NAMALWA (cell line): ENCODE data around the gene TCN2.
A peak's percentile ranks its signal among the peaks of the same experiment; 100 is the strongest.
"Not testable (repeated sequence)": the region's sequence is repeated elsewhere in the genome, so short reads cannot be mapped to it uniquely, and the experiment has no call there.

Source experiments
- DNase-seq: peaks from one replicate; pipeline ENCODE4 v3.0.0-alpha.2; 2015; ENCODE audit warnings: low spot score

Gene TCN2

DNA sequence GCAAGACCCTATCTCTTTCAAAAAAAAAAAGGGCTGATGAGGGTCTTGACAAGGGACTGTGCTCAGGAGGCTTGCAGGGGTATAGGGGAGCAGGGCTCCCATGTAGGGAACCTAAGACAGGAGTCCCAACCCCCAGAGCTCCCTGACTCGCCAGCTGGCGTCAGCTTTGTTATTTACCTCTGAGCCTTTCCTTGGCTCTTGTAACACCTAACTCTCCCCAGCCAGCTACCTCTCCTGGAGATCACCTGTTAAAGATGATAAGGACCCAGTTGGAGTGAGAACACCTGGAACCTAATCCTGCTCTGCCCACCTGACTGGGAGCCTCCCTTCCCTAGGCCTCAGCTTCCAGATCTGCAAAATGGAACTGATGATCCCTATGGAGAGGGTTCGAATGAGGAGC, 41.9 kb downstream of the TCN2 start:
- DNase-seq, result no peak

DNA sequence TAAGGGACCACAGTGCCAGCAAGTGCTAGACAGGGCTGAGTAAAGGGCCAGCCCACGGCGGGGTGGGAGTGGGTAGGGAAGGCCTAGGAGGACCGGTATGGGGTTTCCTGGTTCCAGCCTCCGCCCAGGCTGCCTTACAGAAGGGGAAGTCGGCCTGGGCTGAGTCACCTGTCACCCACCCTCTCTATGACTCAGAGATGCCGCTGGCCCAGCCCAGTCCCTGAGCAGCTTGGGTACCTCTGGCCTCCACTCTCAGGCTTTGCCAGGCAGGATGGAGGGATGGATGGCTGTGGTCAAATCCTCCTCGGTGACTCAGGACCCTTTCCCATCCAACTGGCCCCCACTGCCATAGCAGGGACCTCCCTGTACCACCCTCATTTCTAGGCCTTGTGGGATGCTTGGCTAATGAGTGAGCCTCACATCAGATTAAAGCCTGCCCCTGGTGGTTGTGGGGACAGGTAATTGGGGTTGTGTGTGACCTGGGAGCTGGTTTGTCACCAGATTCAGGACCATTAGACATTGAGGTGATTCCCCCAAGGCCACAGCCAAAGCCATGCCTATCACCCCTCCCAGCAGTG, 42.5 kb downstream of the TCN2 start:
- no peak for DNase-seq

DNA sequence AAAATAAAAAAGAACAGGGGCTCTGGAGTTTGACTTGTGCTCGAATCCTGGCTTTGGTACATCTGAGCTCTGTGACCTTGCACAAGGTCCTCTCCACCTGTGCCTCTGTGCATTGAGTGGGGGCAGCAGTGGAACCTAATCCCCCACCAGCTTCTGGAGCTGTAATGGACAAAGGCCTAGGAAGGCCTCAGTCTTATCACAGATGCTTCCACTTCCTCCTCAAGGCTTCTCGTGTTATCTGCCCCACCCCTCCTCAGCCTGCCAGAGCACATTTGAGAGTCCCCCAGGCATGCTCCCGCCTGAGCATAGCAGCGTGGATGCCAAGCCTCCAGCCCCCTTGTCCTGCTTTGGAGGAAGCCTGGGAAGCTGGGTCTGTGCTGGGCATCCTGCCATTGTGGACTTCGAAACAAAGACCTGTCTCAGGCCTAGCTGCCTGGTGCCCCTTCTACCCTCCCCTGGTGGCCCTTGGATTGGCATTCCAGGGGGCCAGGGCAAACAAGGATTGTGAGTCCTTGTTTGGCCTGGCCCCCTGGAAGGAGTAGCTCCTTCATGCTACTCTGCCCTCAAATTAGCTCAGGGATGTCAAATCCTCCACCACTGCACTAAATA, 43.6 kb downstream of the TCN2 start:
- DNase-seq, result no peak

- DNase-seq, result no peak
Observed at GRCh38 chr22:30652852-30653251, 45.9 kb downstream of the TCN2 start.

DNA sequence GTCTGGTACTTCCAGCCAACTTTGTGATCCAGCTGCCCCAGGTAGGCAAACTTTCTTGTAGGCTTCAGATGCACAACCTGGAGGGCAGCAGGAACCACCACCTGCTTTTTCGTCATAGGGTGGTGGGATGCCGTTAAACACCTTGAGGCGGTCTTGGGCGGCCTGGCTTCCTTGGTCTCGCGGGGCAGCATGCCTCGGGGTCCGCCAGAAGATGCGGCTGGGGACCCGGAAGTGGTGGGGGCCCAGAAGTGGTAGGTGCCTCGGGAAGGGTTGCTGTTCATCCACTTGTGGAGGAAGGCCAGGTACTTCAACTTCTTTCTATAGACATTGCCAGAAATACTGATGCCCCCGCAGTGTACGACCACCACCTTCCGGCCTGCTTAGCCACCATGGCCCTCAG, 47.4 kb downstream of the TCN2 start:
- DNase-seq, result no peak

DNA sequence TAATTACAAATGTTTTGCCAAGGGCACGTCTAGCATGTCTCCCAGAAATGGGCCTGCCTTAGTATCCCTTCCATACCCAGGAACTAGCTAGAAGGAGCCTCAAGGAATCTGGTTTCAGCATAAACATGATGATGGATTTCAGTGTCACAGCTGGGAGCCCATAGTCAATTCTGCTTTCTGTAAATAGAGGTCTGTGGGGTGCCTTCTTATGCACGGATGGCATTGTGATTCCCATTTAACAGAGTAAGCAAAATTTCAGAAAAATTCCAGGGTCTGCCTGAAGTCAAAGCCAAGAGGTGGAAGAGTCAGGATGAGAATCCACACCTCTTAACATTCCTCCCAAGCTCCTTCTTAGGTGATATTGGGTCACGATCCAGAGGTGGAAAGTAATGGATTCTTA, 48.6 kb downstream of the TCN2 start:
- no peak for DNase-seq

DNA sequence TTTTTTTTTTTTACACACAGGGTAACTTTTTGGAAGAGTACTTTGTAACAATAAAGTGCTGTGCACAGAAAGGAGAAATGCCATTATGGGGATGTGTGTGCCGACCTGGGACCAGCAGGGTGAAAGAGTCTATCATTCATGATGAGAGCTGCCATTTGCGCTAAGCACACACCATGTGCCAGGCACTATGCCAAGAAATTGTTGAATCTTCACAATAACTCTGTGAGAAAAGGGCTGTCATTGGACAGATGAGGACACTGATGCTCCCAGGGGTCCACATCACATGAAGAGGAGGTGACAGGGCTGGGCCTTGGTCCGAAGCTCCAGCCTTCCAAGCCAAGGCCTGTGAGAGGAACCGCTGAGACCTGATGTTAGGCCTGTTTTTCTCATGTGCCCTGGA, 55.1 kb downstream of the TCN2 start:
- no peak for DNase-seq

DNA sequence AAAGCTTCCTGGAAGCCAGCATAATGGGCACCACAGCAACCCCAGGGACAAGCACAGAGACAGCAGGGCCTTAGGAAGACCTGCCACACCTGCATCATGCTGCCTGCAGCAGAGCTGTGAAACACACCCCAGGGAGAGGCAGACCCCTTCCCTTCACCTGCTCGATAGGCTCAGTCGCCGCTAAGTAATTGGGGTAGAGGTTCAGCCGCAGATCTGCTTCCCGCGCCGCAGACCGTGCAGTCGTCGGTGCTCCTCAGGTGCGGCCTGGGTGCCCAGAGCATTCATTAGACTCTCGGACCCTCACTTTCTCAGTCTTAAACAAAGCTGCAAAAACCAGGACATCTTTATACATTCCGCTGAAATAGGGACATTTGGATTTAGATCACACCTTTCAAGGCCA, 57.8 kb downstream of the TCN2 start:
- no peak for DNase-seq

- no peak for DNase-seq
Observed at GRCh38 chr22:30665266-30665665, 58.3 kb downstream of the TCN2 start.

- no peak for DNase-seq
Observed at GRCh38 chr22:30665786-30666185, 58.8 kb downstream of the TCN2 start.

DNA sequence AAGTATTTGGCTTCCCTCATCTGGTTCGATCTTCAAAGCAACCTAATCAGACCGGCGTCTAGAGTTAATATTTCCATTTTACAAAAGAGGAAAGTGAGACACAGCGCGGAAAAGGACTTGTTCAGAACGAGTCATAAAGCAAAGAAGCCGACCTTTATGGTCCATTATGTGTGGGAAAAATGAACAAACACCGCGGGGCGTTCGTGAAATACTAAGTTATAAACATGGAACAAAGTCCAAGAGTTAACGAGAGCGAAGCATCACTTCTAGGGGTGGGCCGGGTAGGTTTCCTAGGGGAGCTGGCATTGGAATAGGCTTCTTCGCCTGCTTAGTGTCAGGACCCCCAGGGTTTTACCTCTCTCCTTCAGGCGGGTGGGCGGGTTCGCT, 60.1 kb downstream of the TCN2 start:
- peak; percentile 33 for DNase-seq

DNA sequence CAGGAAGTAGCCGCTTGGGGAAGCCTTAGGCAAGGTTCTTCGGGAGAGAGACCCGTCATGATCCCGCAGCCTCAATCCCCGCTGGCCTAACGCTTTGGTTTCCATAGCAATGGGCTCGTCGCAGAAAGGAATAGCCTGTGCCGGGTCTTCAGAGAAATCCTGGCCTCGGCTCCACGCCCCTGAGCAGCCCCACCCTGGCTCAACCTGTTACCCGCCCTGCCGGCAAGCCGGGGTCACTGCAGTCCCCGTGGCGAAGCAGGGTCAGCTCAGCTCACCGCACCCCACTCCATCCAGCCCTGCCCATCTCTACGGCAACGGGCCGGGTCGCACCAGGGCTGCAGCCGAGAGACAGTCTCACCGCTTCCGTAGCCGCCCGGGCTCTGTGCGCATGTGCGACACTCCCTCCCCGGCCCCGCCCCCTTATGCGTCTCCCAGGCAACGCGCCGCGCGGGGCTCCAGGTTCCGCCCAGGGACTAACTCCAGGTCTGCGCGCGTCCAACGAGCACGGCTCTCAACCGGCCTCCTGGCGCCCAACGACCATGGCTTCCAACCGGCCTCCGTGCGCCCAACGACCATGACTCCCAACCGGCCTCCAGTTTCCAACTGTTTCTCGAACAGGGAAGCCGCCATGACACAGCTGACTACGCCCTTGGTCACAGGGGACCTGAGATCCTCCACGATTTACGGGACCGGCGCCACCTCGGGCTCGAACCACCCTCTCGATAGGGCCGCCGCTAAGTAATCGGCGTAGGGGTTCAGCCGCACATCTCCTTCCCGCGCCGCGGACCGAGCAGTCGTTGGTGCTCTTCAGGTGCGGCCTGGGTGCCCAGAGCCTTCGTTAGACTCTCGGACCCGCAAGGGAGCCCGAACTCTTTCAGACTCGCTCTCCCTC, 60.8 kb downstream of the TCN2 start, which contains the start of gene DUSP18:
DUSP18 (minus strand) TSS at position 382 of the 892 bp plus-strand sequence. CDS start 3,872 bp downstream, outside the sequence.
- DNase-seq, result peak; percentile 92

DNA sequence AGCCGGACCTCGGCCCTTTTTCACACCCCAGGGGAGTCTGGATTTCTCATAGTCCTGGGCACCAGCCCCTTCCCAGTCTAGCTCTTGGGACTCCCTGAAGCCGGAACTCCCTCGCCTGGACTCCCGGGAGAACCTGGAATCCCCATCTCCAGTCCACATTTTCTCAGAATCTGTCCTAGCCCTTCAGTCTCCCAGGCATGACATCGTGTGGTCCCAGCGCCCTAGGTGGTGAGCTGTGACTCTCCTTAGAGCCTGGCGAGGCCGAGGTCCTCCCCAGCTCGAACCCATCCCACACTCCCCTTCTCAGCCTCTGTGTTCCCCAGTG, 61.4 kb downstream of the TCN2 start:
- no peak for DNase-seq

- no peak for DNase-seq
Observed at GRCh38 chr22:30671071-30671470, 64.1 kb downstream of the TCN2 start.

DNA sequence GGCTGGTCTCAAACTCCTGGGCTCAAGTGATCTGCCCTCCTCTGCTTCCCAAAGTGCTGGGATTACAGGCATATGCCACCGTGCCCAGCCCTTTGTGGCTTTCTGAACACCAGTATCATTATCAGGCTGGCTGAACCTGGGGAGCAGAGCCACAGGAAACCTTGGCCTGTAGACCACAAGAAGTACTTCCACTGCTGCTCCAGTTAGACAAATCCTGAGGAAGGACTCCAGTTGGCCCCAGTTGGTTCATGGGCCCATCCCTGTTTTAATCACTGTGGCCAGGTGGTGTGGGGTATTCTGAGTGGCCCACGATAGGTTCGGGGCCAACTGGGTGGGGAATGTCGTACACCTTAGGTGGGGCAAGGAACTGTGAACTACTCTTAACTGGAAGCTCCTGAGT, 66.2 kb downstream of the TCN2 start:
- DNase-seq, result no peak

DNA sequence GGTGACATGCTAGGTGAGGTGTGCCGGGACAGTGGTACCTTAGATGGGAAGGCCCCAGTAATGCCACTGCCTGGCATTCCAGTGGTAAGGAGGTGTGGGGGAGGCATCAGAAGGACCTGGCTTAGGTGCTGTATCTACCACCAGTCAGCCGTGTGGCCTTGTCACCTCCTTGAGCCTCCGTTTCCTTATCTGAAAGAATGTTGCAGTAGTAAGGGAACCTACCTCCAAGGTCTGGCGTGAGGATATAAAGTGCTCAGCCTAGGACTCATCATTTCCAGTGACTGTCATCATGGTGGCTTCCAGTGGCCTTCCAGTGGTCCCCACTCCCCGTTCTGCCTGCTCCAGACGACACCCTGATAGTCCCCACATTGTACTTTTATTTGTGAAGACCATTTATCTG, 67.5 kb downstream of the TCN2 start:
- DNase-seq, result no peak

- DNase-seq, result no peak
Observed at GRCh38 chr22:30675436-30675835, 68.5 kb downstream of the TCN2 start.

DNA sequence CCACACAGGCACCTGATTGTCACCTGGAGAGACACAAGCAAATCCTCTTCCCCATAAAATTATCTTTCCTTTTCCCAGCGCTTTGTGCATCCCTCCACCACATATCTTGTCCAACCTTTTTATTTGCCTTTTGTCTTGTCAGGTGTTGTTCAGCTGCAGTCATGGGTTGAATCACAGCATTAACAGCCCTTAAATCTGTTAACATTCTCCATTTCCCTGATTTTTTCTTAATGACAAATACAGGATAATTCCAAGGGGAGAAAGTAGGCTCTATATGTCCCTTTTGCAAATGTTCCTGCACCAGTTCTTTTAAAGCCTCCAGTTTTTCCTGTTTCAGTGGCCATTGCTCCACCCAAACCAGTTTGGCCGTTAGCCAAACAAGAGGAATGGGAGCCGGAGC, 69.6 kb downstream of the TCN2 start:
- not testable (repeated sequence) for DNase-seq
